GM12878 (cell line): ENCODE measurements around the gene EIF2B5. TPM values are rescaled to one million over a fixed set of nuclear protein-coding genes. Genes with fewer than 3 reads are reported as not detected.

Experiments
- ATAC-seq: fragments of 200-7000 bp; cut with Tn5 transposase; 3 replicates; pipeline ENCODE4 v1.9.1; 2020; ENCODE audit warnings: mild to moderate bottlenecking, moderate library complexity
- BruUV-seq: library from RNA; stranded (reverse); fragments of 400-500 nt; replicated peaks from 2 replicates; lab custom pipeline; 2021; lab: Mats Ljungman, UMichigan
- CTCF ChIA-PET: fragments of 300-600 bp; sonication (Branson Sonifier 250); formaldehyde crosslinking; extraction: SDS; loops from one replicate; lab custom pipeline; 2021; ENCODE audit warnings: inconsistent platforms; lab: Yijun Ruan, JAX
- POLR2A ChIA-PET: fragments of 350-600 bp; formaldehyde crosslinking; extraction: SDS; loops from one replicate; lab custom pipeline; 2021; ENCODE audit warnings: inconsistent platforms; lab: Charles Lee
- RAD21 ChIA-PET: fragments of 300-600 bp; sonication (Branson Sonifier 250); formaldehyde crosslinking; loops from one replicate; lab custom pipeline; 2023; ENCODE audit warnings: antibody characterized with exemption; ENCODE audit not compliant: unreplicated experiment; lab: Charles Lee
- SMC1A ChIA-PET: fragments of 300-600 bp; sonication (Branson Sonifier 250); formaldehyde crosslinking; loops from one replicate; lab custom pipeline; 2023; ENCODE audit not compliant: unreplicated experiment, uncharacterized antibody; lab: Charles Lee
- DNase-seq: peaks from one replicate; pipeline ENCODE4 v3.0.0-alpha.2; 2011; ENCODE audit warnings: low read depth, low spot score
- FAIRE-seq: peaks from 3 replicates; lab custom pipeline; 2011; peaks lifted over from hg19 to GRCh38; lab: Jason Lieb, UNC
- H2AFZ ChIP-seq: 2 replicates; pipeline ENCODE4 v1.6.0; 2011; ENCODE audit warnings: low read depth, low read length, control low read depth; ENCODE audit not compliant: control insufficient read depth
- H3K27ac ChIP-seq: 2 replicates; pipeline ENCODE4 v1.5.1; 2011; ENCODE audit warnings: control low read depth; ENCODE audit not compliant: control insufficient read depth, insufficient read depth
- H3K27me3 ChIP-seq, 2 experiments: replicated peaks in 1 of 2; 2 replicates each; pipeline versions ENCODE4 v1.6.0 to v1.6.1; 2011; ENCODE audit warnings: low read length in 1 of 2; ENCODE audit not compliant: control insufficient read depth in 2 of 2, insufficient read depth in 2 of 2
- H3K36me3 ChIP-seq, 2 experiments: 2 replicates each; pipeline ENCODE4 v1.5.1; 2011; ENCODE audit warnings: low read length in 1 of 2; ENCODE audit not compliant: control insufficient read depth in 2 of 2, insufficient read depth in 2 of 2
- H3K4me1 ChIP-seq: 2 replicates; pipeline ENCODE4 v1.6.1; 2011; ENCODE audit warnings: mild to moderate bottlenecking, low read length, moderate library complexity, mixed read lengths; ENCODE audit not compliant: control insufficient read depth, insufficient read depth
- H3K4me2 ChIP-seq: 2 replicates; pipeline ENCODE4 v1.6.0; 2011; ENCODE audit warnings: control low read depth; ENCODE audit not compliant: control insufficient read depth, insufficient read depth
- H3K4me3 ChIP-seq: fragments of 200-600 bp; sonication (generic); 2 replicates; pipeline ENCODE4 v1.5.1; 2016
- H3K79me2 ChIP-seq: 2 replicates; pipeline ENCODE4 v1.6.0; 2011; ENCODE audit warnings: low read length; ENCODE audit not compliant: control insufficient read depth, insufficient read depth
- H3K9ac ChIP-seq: 2 replicates; pipeline ENCODE4 v1.8.0; 2011; ENCODE audit warnings: low read length, control low read depth, mixed read lengths; ENCODE audit not compliant: control insufficient read depth, insufficient read depth
- H3K9me3 ChIP-seq: replicated peaks from 3 replicates; pipeline ENCODE4 v1.5.1; 2011; ENCODE audit warnings: mild to moderate bottlenecking, low read length; ENCODE audit not compliant: control insufficient read depth, insufficient read depth
- H4K20me1 ChIP-seq: 2 replicates; pipeline ENCODE4 v1.6.0; 2011; ENCODE audit not compliant: control insufficient read depth, insufficient read depth
- BACH1 ChIP-seq: fragments of 450-650 bp; IDR thresholded peaks from 2 replicates; pipeline ENCODE4 v1.6.1; 2017; ENCODE audit warnings: mild to moderate bottlenecking, borderline replicate concordance
- CUX1 ChIP-seq: IDR thresholded peaks from 2 replicates; pipeline ENCODE4 v1.6.1; 2012; ENCODE audit warnings: improper control_type of control experiment, low read depth, low read length; ENCODE audit not compliant: insufficient replicate concordance
- E2F8 ChIP-seq: fragments of 450-650 bp; IDR thresholded peaks from 2 replicates; pipeline ENCODE4 v1.6.1; 2018; ENCODE audit warnings: mild to moderate bottlenecking, low read depth, moderate library complexity; ENCODE audit not compliant: partially characterized antibody
- GATAD2B ChIP-seq: fragments of 450-650 bp; conservative IDR thresholded peaks from 2 replicates; pipeline ENCODE4 v1.6.1; 2017; ENCODE audit warnings: low read depth, mild to moderate bottlenecking, moderate library complexity
- IRF4 ChIP-seq: IDR thresholded peaks from 2 replicates; pipeline ENCODE4 v1.6.1; 2011; ENCODE audit warnings: low read depth, low read length
- MTA3 ChIP-seq: IDR thresholded peaks from 2 replicates; pipeline ENCODE4 v1.6.1; 2012; ENCODE audit warnings: low read length, inconsistent platforms, borderline replicate concordance
- MXI1 ChIP-seq: fragments of 150-350 bp; IDR thresholded peaks from 2 replicates; pipeline ENCODE4 v1.6.1; 2011; ENCODE audit warnings: low read depth, mild to moderate bottlenecking, inconsistent platforms, low read length, improper control_type of control experiment
- NFYB ChIP-seq: IDR thresholded peaks from 2 replicates; pipeline ENCODE4 v1.6.1; 2011; ENCODE audit warnings: low read depth, mild to moderate bottlenecking, low read length, improper control_type of control experiment, moderate library complexity; ENCODE audit not compliant: insufficient read depth
- NR2F1 ChIP-seq: fragments of 450-650 bp; conservative IDR thresholded peaks from 2 replicates; pipeline ENCODE4 v1.6.1; 2017; ENCODE audit warnings: mild to moderate bottlenecking
- RFX5 ChIP-seq: IDR thresholded peaks from 2 replicates; pipeline ENCODE4 v1.6.1; 2011; ENCODE audit warnings: low read depth, low read length, improper control_type of control experiment
- SUPT20H ChIP-seq: IDR thresholded peaks from 2 replicates; pipeline ENCODE4 v1.6.1; 2011; ENCODE audit warnings: low read depth, mild to moderate bottlenecking, low read length, moderate library complexity, borderline replicate concordance; ENCODE audit not compliant: control insufficient read depth
- TCF12 ChIP-seq: IDR thresholded peaks from 2 replicates; pipeline ENCODE4 v1.6.1; 2011; ENCODE audit warnings: low read depth, mild to moderate bottlenecking, low read length
- YY1 ChIP-seq: IDR thresholded peaks from 2 replicates; pipeline ENCODE4 v1.6.1; 2011; ENCODE audit warnings: low read depth, mild to moderate bottlenecking, low read length
- WGBS: methylation state at CpG from one replicate; pipeline ENCODE4 v1.1.6; 2016; ENCODE audit warnings: low lambda C conversion rate; ENCODE audit not compliant: insufficient replicate concordance, insufficient coverage; ENCODE audit errors: missing lambda C conversion rate; 5-methylcytosine and 5-hydroxymethylcytosine counted together
- in situ Hi-C: fragments of 300-500 bp; cut with MboI; formaldehyde crosslinking; loops from 9 replicates; pipeline ENCODE4 v1.14.3; 2018; ENCODE audit warnings: mixed read lengths
- intact Hi-C: fragments of 100-400 bp; cut with micrococcal nuclease; formaldehyde crosslinking; loops from one replicate; pipeline ENCODE4 v1.14.2; 2022; ENCODE audit not compliant: unreplicated experiment
- polyA plus RNA-seq, 11 experiments: library from polyadenylated mRNA; depleted of rRNA in 4 of 11; unstranded in 6 of 11; stranded (reverse) in 5 of 11; fragments of >200 nt; fragmentation: Nextera tagmentation in 4 of 11; fragmentation: Illumina TruSeq in 1 of 11; extraction: Ambion mirVana in 4 of 11; extraction: Trizol in 1 of 11; gene quantifications; 1 replicate in 1 of 11; 2 replicates in 10 of 11; pipeline versions ENCODE4 v1.2.1 to v1.2.3, GENCODE V29; 2011 to 2016; ENCODE audit warnings: inconsistent platforms in 2 of 11, missing spikeins in 2 of 11, low read depth in 1 of 11
- total RNA-seq, 4 experiments: library from RNA; depleted of rRNA in 3 of 4; stranded (reverse); fragments of >200 nt in 3 of 4; fragmentation: Illumina TruSeq in 1 of 4; extraction: Trizol in 1 of 4; gene quantifications; 2 replicates each; pipeline versions ENCODE4 v1.2.1 to v1.2.3, GENCODE V29; 2013 to 2021

Gene EIF2B5
- total and polyA plus RNA-seq, 10 of the 15 experiments (the other 5 are each of a cell fraction or from before 2014, with no cell fraction given), result 13.7 to 82.7 (median 52.2) TPM

DNA sequence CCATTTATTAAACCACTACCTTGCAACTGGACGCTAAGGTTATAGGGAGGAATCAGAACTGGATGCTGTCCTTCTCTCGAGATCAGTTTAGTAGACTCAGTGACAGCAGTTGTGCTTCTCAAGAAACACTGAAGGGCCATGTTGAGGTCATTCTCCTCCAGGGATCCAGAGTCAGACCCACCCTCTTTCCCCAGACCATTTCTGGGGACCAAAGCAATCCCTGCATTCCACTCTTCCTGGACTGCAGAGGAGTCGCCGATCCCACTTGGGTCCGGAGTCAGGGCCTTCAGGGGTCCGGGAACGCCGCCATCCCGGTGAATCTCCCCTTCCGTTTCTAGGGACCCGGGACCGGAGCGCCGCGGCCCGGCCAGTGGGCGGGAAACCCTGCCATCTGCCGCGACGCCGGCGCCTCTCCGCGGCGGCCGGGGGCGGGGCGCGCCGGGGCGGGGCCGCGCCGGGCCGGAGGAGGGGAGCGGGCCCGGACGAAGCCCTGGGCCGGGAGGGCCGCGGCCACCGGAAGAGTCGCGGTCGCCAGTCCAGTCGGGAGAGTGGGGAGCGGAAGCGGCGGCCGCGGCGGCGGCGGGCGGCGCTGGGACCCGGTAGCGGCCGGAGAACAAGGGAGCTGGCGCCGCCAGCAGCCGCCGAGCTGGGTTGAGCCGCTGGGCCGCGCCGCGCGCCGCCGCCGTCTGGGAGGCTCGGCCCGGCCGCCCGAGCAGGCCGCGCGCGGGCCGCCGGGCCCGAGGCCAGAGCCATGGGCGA lies 19.9 kb downstream of the EIF2B5 start, which contains the start of gene DVL3:
Gene DVL3, plus strand, starts transcription at position 493 of the 759 bp plus-strand sequence. Its CDS starts 259 bp downstream, at position 752.
- peaks cover 36% of the 10 kb centered on the region for H3K79me2 ChIP-seq
- H2AFZ ChIP-seq, result peak within 1 kb of the TSS; percentile 93
- ChIA-PET RAD21 (interaction anchor here (0.7 to 2.2 kb wide), 6 partner anchors 9 to 31 kb away, joined by 3 to 10 read pairs (median 3); partner anchors contain the start of genes ABCF3, AP2M1 and EIF2B5), SMC1A (interaction anchor here (0.7 to 1.4 kb wide), 4 partner anchors 22 to 91 kb away, joined by 3 to 4 read pairs (median 4); no protein-coding TSS in a partner anchor), CTCF (interaction anchor here (0.9 to 1.6 kb wide), 3 partner anchors 9 to 32 kb away, joined by 3 to 7 read pairs (median 3); partner anchors contain the start of gene EIF2B5), POLR2A (interaction anchor here (0.9 to 2.4 kb wide), 3 partner anchors 20 to 31 kb away, joined by 3 to 6 read pairs (median 4); partner anchors contain the start of genes ABCF3 and EIF2B5)
- no TSS peak for BruUV-seq
- in situ Hi-C loops, result no loop called here
- peak within 1 kb of the TSS; percentile 78 for H3K4me2 ChIP-seq
- H4K20me1 ChIP-seq, result no peaks in the 10 kb centered on the region
- intact Hi-C loops, result loop anchor here (1.0 kb wide), 1 partner anchor 21 kb away; no protein-coding TSS in a partner anchor
- H3K36me3 ChIP-seq, result no peaks in the 10 kb centered on the region
- peaks cover 4% of the 10 kb centered on the region; the same call in 1 of the 2 replicates for H3K4me1 ChIP-seq
- 3% methylated on average over 52 of the region's 84 CpGs for WGBS
- peak within 1 kb of the TSS; percentile 82 for H3K4me3 ChIP-seq
- no peak for DNase-seq
- H3K27me3 ChIP-seq, result no peaks in the 10 kb centered on the region
- peak within 1 kb of the TSS; percentile 35 for H3K27ac ChIP-seq
- no peak for FAIRE-seq
- H3K9me3 ChIP-seq, result no peaks in the 10 kb centered on the region
- H3K9ac ChIP-seq, result peak within 1 kb of the TSS; percentile 88
- ATAC-seq, result peak; percentile 81
- 0 out of 2 replicates have a peak, but pooled peaks have one; percentile 54 for TF ChIP-seq MXI1
- TF ChIP-seq GATAD2B, result 0 out of 2 replicates have a peak, but pooled peaks have one; percentile 50
- no peak for TF ChIP-seq YY1
- peak; percentile 72; the same call in 1 of the 2 replicates for TF ChIP-seq BACH1
- TF ChIP-seq CUX1, result no peak
- TF ChIP-seq MTA3, result no peak
- TF ChIP-seq NFYB, result no peak
- TF ChIP-seq RFX5, result no peak
- no peak for TF ChIP-seq IRF4
- no peak for TF ChIP-seq E2F8
- 0 out of 2 replicates have a peak, but pooled peaks have one; percentile 7 for TF ChIP-seq TCF12
- no peak for TF ChIP-seq SUPT20H
- peak; percentile 38; the same call in 1 of the 2 replicates for TF ChIP-seq NR2F1
